Caco-2 (cell line): ENCODE measurements around the gene DIAPH3. TPM values are rescaled to one million over a fixed set of nuclear protein-coding genes. Genes with fewer than 3 reads are reported as not detected.

Experiments
- BruUV-seq: library from RNA; stranded (reverse); fragments of 400-500 nt; replicated peaks from 2 replicates; lab custom pipeline; 2021; lab: Mats Ljungman, UMichigan
- CTCF ChIA-PET: fragments of 300-600 bp; sonication (Branson Sonifier 250); formaldehyde crosslinking; loops from one replicate; lab custom pipeline; 2022; ENCODE audit warnings: antibody characterized with exemption; lab: Charles Lee
- POLR2A ChIA-PET: fragments of 300-600 bp; sonication (Branson Sonifier 250); formaldehyde crosslinking; loops from one replicate; lab custom pipeline; 2022; ENCODE audit warnings: antibody characterized with exemption; lab: Charles Lee
- DNase-seq, 2 experiments: peaks; one replicate each; pipeline versions ENCODE4 v3.0.0 to v3.0.0-alpha.2; 2020 to 2022
- H3K27me3 ChIP-seq: replicated peaks from 2 replicates; pipeline ENCODE4 v1.6.0; 2011; ENCODE audit warnings: low read length; ENCODE audit not compliant: control insufficient read depth, insufficient read depth
- H3K36me3 ChIP-seq: 2 replicates; pipeline ENCODE4 v1.5.1; 2011; ENCODE audit warnings: low read length; ENCODE audit not compliant: control insufficient read depth, insufficient read depth
- H3K4me1 ChIP-seq: fragments of 250-450 bp; sonication (Bioruptor Pico); 2 replicates; pipeline ENCODE4 v1.5.1; 2020; ENCODE audit warnings: mild to moderate bottlenecking
- H3K4me3 ChIP-seq: 2 replicates; pipeline ENCODE4 v1.5.1; 2011; ENCODE audit warnings: low read depth, mild to moderate bottlenecking, control low read depth, low read length
- H3K9me3 ChIP-seq: fragments of 250-450 bp; sonication (Bioruptor Pico); 2 replicates; pipeline ENCODE4 v1.5.1; 2020; ENCODE audit warnings: mild to moderate bottlenecking, moderate library complexity
- H3K27ac Mint-ChIP-seq: one replicate; pipeline ENCODE4 v1.8.0; 2022; ENCODE audit warnings: mixed read lengths; ENCODE audit not compliant: unreplicated experiment
- H3K27me3 Mint-ChIP-seq: one replicate; pipeline ENCODE4 v1.8.0; 2022; ENCODE audit warnings: mixed read lengths; ENCODE audit not compliant: insufficient read depth, unreplicated experiment
- H3K36me3 Mint-ChIP-seq: one replicate; pipeline ENCODE4 v1.8.0; 2022; ENCODE audit warnings: mild to moderate bottlenecking, mixed read lengths; ENCODE audit not compliant: insufficient read depth, unreplicated experiment
- H3K4me1 Mint-ChIP-seq: one replicate; pipeline ENCODE4 v1.8.0; 2022; ENCODE audit warnings: low read depth, mixed read lengths; ENCODE audit not compliant: unreplicated experiment
- H3K4me3 Mint-ChIP-seq: one replicate; pipeline ENCODE4 v1.8.0; 2022; ENCODE audit warnings: mild to moderate bottlenecking, moderate library complexity, mixed read lengths; ENCODE audit not compliant: unreplicated experiment
- H3K9me3 Mint-ChIP-seq: one replicate; pipeline ENCODE4 v1.8.0; 2022; ENCODE audit warnings: mixed read lengths; ENCODE audit not compliant: unreplicated experiment
- CTCF ChIP-seq, 2 experiments: fragments of 200-600 bp in 1 of 2; IDR thresholded peaks; 1 replicate in 1 of 2; 2 replicates in 1 of 2; pipeline versions ENCODE4 v1.5.1 to v1.8.0; 2011 to 2022; ENCODE audit warnings: antibody characterized with exemption in 1 of 2, control low read depth in 1 of 2, inconsistent platforms in 1 of 2, low read depth in 1 of 2, low read length in 1 of 2, mild to moderate bottlenecking in 1 of 2, moderate library complexity in 1 of 2; ENCODE audit not compliant: insufficient read depth in 1 of 2, severe bottlenecking in 1 of 2, unreplicated experiment in 1 of 2
- intact Hi-C: fragments of 100-400 bp; cut with micrococcal nuclease; formaldehyde crosslinking; loops from one replicate; pipeline ENCODE4 v1.10.0; 2022; ENCODE audit not compliant: unreplicated experiment
- total RNA-seq: library from RNA; stranded (reverse); gene quantifications from 2 replicates; pipeline ENCODE4 v1.2.3, GENCODE V29; 2022

DIAPH3 gene
- total RNA-seq, 1 experiment from 2014 or later, result 60.6 TPM

GRCh38 chr13:59658027-59658737, 505.5 kb downstream of the DIAPH3 start:
- Histone ChIP-seq H3K4me3 (no peak overlapping the region), H3K27me3 (no peaks in the 10 kb centered on the region), H3K36me3 (no peaks in the 10 kb centered on the region), H3K4me1 (no peaks in the 10 kb centered on the region), H3K9me3 (no peaks in the 10 kb centered on the region)
- POLR2A ChIA-PET, result no interaction called here
- H3K27me3 Mint-ChIP-seq, result no peaks in the 10 kb centered on the region
- no peak overlapping the region for H3K4me3 Mint-ChIP-seq
- intact Hi-C loops, result no loop called here
- peaks cover under 1% of the 10 kb centered on the region for H3K36me3 Mint-ChIP-seq
- BruUV-seq, result no TSS peak
- no peak for TF ChIP-seq CTCF (IDR thresholded peaks at IDR 0.05; ENCODE audit: insufficient read depth in 1 of 2, low read depth in 1 of 2, low read length in 1 of 2, severe bottlenecking in 1 of 2, unreplicated experiment in 1 of 2)
- no peak for DNase-seq
- CTCF ChIA-PET, result no interaction called here
- H3K4me1 Mint-ChIP-seq, result peaks cover under 1% of the 10 kb centered on the region
- H3K27ac Mint-ChIP-seq, result no peak overlapping the region
- no peaks in the 10 kb centered on the region for H3K9me3 Mint-ChIP-seq

GRCh38 chr13:59653916-59654315, 509.8 kb downstream of the DIAPH3 start:
- no peaks in the 10 kb centered on the region for H3K9me3 ChIP-seq
- H3K27me3 Mint-ChIP-seq, result no peaks in the 10 kb centered on the region
- intact Hi-C loops, result no loop called here
- H3K36me3 ChIP-seq, result no peaks in the 10 kb centered on the region
- CTCF ChIA-PET, result no interaction called here
- POLR2A ChIA-PET, result no interaction called here
- H3K4me1 ChIP-seq, result no peaks in the 10 kb centered on the region
- H3K27ac Mint-ChIP-seq, result no peak overlapping the region
- no peaks in the 10 kb centered on the region; the same call in 1 of the 2 replicates for H3K27me3 ChIP-seq
- no TSS peak for BruUV-seq
- H3K4me3 Mint-ChIP-seq, result no peak overlapping the region
- H3K4me1 Mint-ChIP-seq, result no peaks in the 10 kb centered on the region
- H3K36me3 Mint-ChIP-seq, result no peaks in the 10 kb centered on the region
- H3K9me3 Mint-ChIP-seq, result no peaks in the 10 kb centered on the region
- H3K4me3 ChIP-seq, result no peak overlapping the region
- no peak for DNase-seq
- no peak for TF ChIP-seq CTCF (IDR thresholded peaks at IDR 0.05; ENCODE audit: insufficient read depth in 1 of 2, low read depth in 1 of 2, low read length in 1 of 2, severe bottlenecking in 1 of 2, unreplicated experiment in 1 of 2)

GRCh38 chr13:59651479-59651878, 512.2 kb downstream of the DIAPH3 start:
- no peak overlapping the region for H3K4me3 Mint-ChIP-seq
- no peak overlapping the region for H3K27ac Mint-ChIP-seq
- no peak overlapping the region for H3K4me3 ChIP-seq
- CTCF ChIA-PET, result no interaction called here
- H3K36me3 Mint-ChIP-seq, result no peaks in the 10 kb centered on the region
- no peaks in the 10 kb centered on the region for H3K36me3 ChIP-seq
- BruUV-seq, result no TSS peak
- H3K27me3 Mint-ChIP-seq, result no peaks in the 10 kb centered on the region
- H3K9me3 Mint-ChIP-seq, result no peaks in the 10 kb centered on the region
- DNase-seq, result no peak
- no peaks in the 10 kb centered on the region for H3K9me3 ChIP-seq
- TF ChIP-seq CTCF (IDR thresholded peaks at IDR 0.05; ENCODE audit: insufficient read depth in 1 of 2, low read depth in 1 of 2, low read length in 1 of 2, severe bottlenecking in 1 of 2, unreplicated experiment in 1 of 2), result no peak
- POLR2A ChIA-PET, result no interaction called here
- H3K4me1 ChIP-seq, result no peaks in the 10 kb centered on the region
- intact Hi-C loops, result no loop called here
- H3K4me1 Mint-ChIP-seq, result no peaks in the 10 kb centered on the region
- no peaks in the 10 kb centered on the region; the same call in 1 of the 2 replicates for H3K27me3 ChIP-seq
